SK-N-SH (cell line): ENCODE data around the gene ILK. TPM values are rescaled to one million over a fixed set of nuclear protein-coding genes. Genes with fewer than 3 reads are reported as not detected.

ENCODE experiments used
- CTCF ChIA-PET: fragments of 300-600, 350-600 bp; formaldehyde crosslinking; extraction: SDS; loops from one replicate; lab custom pipeline; 2021; lab: Yijun Ruan, JAX
- POLR2A ChIA-PET: fragments of 350-600 bp; sonication (Branson Sonifier 250); formaldehyde crosslinking; extraction: SDS; loops from one replicate; lab custom pipeline; 2020; ENCODE audit warnings: antibody characterized with exemption, inconsistent platforms; lab: Yijun Ruan, JAX
- DNase-seq: peaks from one replicate; pipeline ENCODE4 v3.0.0; 2012
- H2AFZ ChIP-seq: fragments of 200-600 bp; sonication (generic); 2 replicates; pipeline ENCODE4 v1.8.1; 2016; ENCODE audit warnings: antibody characterized with exemption, mild to moderate bottlenecking, low read depth
- H3F3A ChIP-seq: fragments of 200-600 bp; sonication (generic); replicated peaks from 2 replicates; pipeline ENCODE3; 2016; ENCODE audit warnings: antibody characterized with exemption, mild to moderate bottlenecking; ENCODE audit not compliant: insufficient read depth
- H3K27ac ChIP-seq, 2 experiments: fragments of 200-500 bp in 1 of 2; fragments of 200-600 bp in 1 of 2; sonication (Bioruptor generic) in 1 of 2; sonication (generic), shearing (Covaris generic) in 1 of 2; 2 replicates each; pipeline versions ENCODE4 v1.5.1 to v1.6.1; 2014 to 2016; ENCODE audit warnings: low read depth in 2 of 2, inconsistent platforms in 1 of 2, low read length in 1 of 2, mild to moderate bottlenecking in 1 of 2, mixed read lengths in 1 of 2
- H3K27me3 ChIP-seq: fragments of 200-600 bp; sonication (generic), shearing (Covaris generic); 2 replicates; pipeline ENCODE4 v1.6.1; 2016; ENCODE audit warnings: mixed run types; ENCODE audit not compliant: insufficient read depth
- H3K36me3 ChIP-seq, 2 experiments: fragments of 200-500 bp in 1 of 2; fragments of 200-600 bp in 1 of 2; sonication (Bioruptor generic) in 1 of 2; sonication (generic) in 1 of 2; replicated peaks in 1 of 2; 2 replicates each; pipeline versions ENCODE3 to v1.5.1; 2014 to 2016; ENCODE audit warnings: low read length in 1 of 2, mild to moderate bottlenecking in 1 of 2; ENCODE audit not compliant: insufficient read depth in 2 of 2, control insufficient read depth in 1 of 2
- H3K4me1 ChIP-seq, 2 experiments: fragments of 200-500 bp in 1 of 2; fragments of 200-600 bp in 1 of 2; sonication (Bioruptor generic) in 1 of 2; sonication (generic), shearing (Covaris generic) in 1 of 2; 2 replicates each; pipeline versions ENCODE4 v1.5.1 to v1.6.1; 2014 to 2016; ENCODE audit warnings: low read depth in 1 of 2, low read length in 1 of 2, mixed run types in 1 of 2; ENCODE audit not compliant: insufficient read depth in 2 of 2, control insufficient read depth in 1 of 2
- H3K4me2 ChIP-seq: fragments of 200-600 bp; sonication (generic), shearing (Covaris generic); 2 replicates; pipeline ENCODE4 v1.6.1; 2017; ENCODE audit warnings: mixed run types
- H3K4me3 ChIP-seq, 2 experiments: fragments of 200-500 bp in 1 of 2; fragments of 200-600 bp in 1 of 2; sonication (Bioruptor generic) in 1 of 2; sonication (generic), shearing (Covaris generic) in 1 of 2; 2 replicates each; pipeline versions ENCODE4 v1.5.1 to v1.8.1; 2014 to 2016; ENCODE audit warnings: low read depth in 2 of 2, inconsistent platforms in 1 of 2, low read length in 1 of 2, mild to moderate bottlenecking in 1 of 2, mixed read lengths in 1 of 2, moderate library complexity in 1 of 2
- H3K79me2 ChIP-seq: fragments of 200-600 bp; sonication (generic); 2 replicates; pipeline ENCODE4 v1.8.1; 2017; ENCODE audit warnings: mild to moderate bottlenecking; ENCODE audit not compliant: insufficient read depth
- H3K9ac ChIP-seq: fragments of 200-600 bp; sonication (generic); 2 replicates; pipeline ENCODE4 v1.6.1; 2017; ENCODE audit warnings: mixed run types
- H3K9me2 ChIP-seq: fragments of 200-600 bp; sonication (generic); 2 replicates; pipeline ENCODE4 v1.6.1; 2017; ENCODE audit warnings: mixed run types
- H3K9me3 ChIP-seq: fragments of 200-600 bp; sonication (generic); 2 replicates; pipeline ENCODE4 v1.6.1; 2017; ENCODE audit warnings: mixed run types, mild to moderate bottlenecking, moderate library complexity
- H4K20me1 ChIP-seq: fragments of 200-600 bp; sonication (generic); 2 replicates; pipeline ENCODE4 v1.6.1; 2017; ENCODE audit warnings: mild to moderate bottlenecking, mixed run types; ENCODE audit not compliant: insufficient read depth
- ELF1 ChIP-seq: IDR thresholded peaks from 2 replicates; pipeline ENCODE4 v1.4.0; 2012
- EZH2phosphoT487 ChIP-seq: fragments of 200-600 bp; sonication (generic); IDR thresholded peaks from 2 replicates; pipeline ENCODE4 v1.6.1; 2017; ENCODE audit warnings: low read depth, mixed run types, mild to moderate bottlenecking, antibody characterized with exemption, moderate library complexity, borderline replicate concordance
- FOSL2 ChIP-seq: IDR thresholded peaks from 2 replicates; pipeline ENCODE4 v1.4.0; 2012; ENCODE audit warnings: low read depth, mild to moderate bottlenecking, moderate library complexity, borderline replicate concordance
- FOXJ3 ChIP-seq: sonication (generic); formaldehyde crosslinking; IDR thresholded peaks from 2 replicates; pipeline ENCODE4 v1.5.1; 2020; ENCODE audit warnings: mild to moderate bottlenecking, missing genetic modification reagents
- GABPA ChIP-seq: IDR thresholded peaks from 2 replicates; pipeline ENCODE4 v1.4.0; 2012; ENCODE audit warnings: low read depth, mild to moderate bottlenecking
- JUND ChIP-seq: IDR thresholded peaks from 2 replicates; pipeline ENCODE4 v1.4.0; 2012
- NFIC ChIP-seq: IDR thresholded peaks from 2 replicates; pipeline ENCODE4 v1.4.0; 2012; ENCODE audit warnings: borderline replicate concordance
- POLR2AphosphoS5 ChIP-seq: IDR thresholded peaks from 2 replicates; pipeline ENCODE4 v1.6.1; 2012; ENCODE audit warnings: low read depth, low read length
- RAD21 ChIP-seq: IDR thresholded peaks from 2 replicates; pipeline ENCODE4 v1.6.1; 2012; ENCODE audit warnings: mild to moderate bottlenecking, low read length
- RCOR1 ChIP-seq: fragments of 150-350 bp; IDR thresholded peaks from 2 replicates; pipeline ENCODE4 v1.6.1; 2017; ENCODE audit warnings: antibody characterized with exemption, low read length
- RFX5 ChIP-seq: IDR thresholded peaks from 2 replicates; pipeline ENCODE4 v1.6.1; 2012; ENCODE audit warnings: mild to moderate bottlenecking, improper control_type of control experiment, low read length
- RXRA ChIP-seq: IDR thresholded peaks from 2 replicates; pipeline ENCODE4 v1.4.0; 2012; ENCODE audit warnings: low read depth, mild to moderate bottlenecking, borderline replicate concordance
- SIN3A ChIP-seq: IDR thresholded peaks from 2 replicates; pipeline ENCODE4 v1.6.1; 2012; ENCODE audit warnings: low read depth, mild to moderate bottlenecking, low read length, moderate library complexity, borderline replicate concordance
- SMC3 ChIP-seq: IDR thresholded peaks from 2 replicates; pipeline ENCODE4 v1.6.1; 2012; ENCODE audit warnings: low read depth, low read length, improper control_type of control experiment
- TCF12 ChIP-seq: IDR thresholded peaks from 2 replicates; pipeline ENCODE4 v1.4.0; 2012
- TEAD4 ChIP-seq: IDR thresholded peaks from 2 replicates; pipeline ENCODE4 v1.4.0; 2012; ENCODE audit warnings: mild to moderate bottlenecking, borderline replicate concordance; ENCODE audit not compliant: insufficient read depth
- USF1 ChIP-seq: IDR thresholded peaks from 2 replicates; pipeline ENCODE4 v1.4.0; 2012; ENCODE audit warnings: low read depth, borderline replicate concordance
- WGBS: methylation state at CpG from one replicate; pipeline ENCODE4 v1.1.6; 2017; ENCODE audit warnings: low lambda C conversion rate; 5-methylcytosine and 5-hydroxymethylcytosine counted together
- polyA plus RNA-seq, 3 experiments: library from polyadenylated mRNA; depleted of rRNA; stranded (reverse); fragments of >200 nt; gene quantifications; 2 replicates each; pipeline ENCODE4 v1.2.3, GENCODE V29; 2012
- TF ChIP-seq, protein P1 (sequence below): fragments of 200-600 bp; sonication (generic); IDR thresholded peaks from 2 replicates; pipeline ENCODE4 v1.6.1; 2017; ENCODE audit warnings: antibody characterized with exemption, mild to moderate bottlenecking, moderate library complexity
- TF ChIP-seq, protein P2 (sequence below): IDR thresholded peaks from 2 replicates; pipeline ENCODE4; 2012

The ILK gene
- polyA plus RNA-seq, 1 of the 3 experiments (the other 2 are of a cell fraction) = 241 TPM

- ChIA-PET CTCF (interaction anchor here (0.7 to 1.2 kb wide), 3 partner anchors 14 to 40 kb away, joined by 3 to 4 read pairs (median 3); no protein-coding TSS in a partner anchor), POLR2A (no interaction called here)
- no peak overlapping the region for H2AFZ ChIP-seq
- no peaks in the 10 kb centered on the region for H3K9me2 ChIP-seq
- no peaks in the 10 kb centered on the region for H3K79me2 ChIP-seq
- no peak overlapping the region for H3K4me3 ChIP-seq
- no peak overlapping the region for H3K4me2 ChIP-seq
- H3K9me3 ChIP-seq = no peaks in the 10 kb centered on the region
- WGBS = 93% methylated on average over 16 of the region's 22 CpGs
- DNase-seq = no peak
- no peak overlapping the region for H3K9ac ChIP-seq
- peaks cover 10 to 17% of the 10 kb centered on the region in 2 experiments for H3K4me1 ChIP-seq
- no peak for TF ChIP-seq ELF1
- TF ChIP-seq USF1 = no peak
- TF ChIP-seq RCOR1 = no peak
- TF ChIP-seq RFX5 = no peak
- TF ChIP-seq, protein P1, sequence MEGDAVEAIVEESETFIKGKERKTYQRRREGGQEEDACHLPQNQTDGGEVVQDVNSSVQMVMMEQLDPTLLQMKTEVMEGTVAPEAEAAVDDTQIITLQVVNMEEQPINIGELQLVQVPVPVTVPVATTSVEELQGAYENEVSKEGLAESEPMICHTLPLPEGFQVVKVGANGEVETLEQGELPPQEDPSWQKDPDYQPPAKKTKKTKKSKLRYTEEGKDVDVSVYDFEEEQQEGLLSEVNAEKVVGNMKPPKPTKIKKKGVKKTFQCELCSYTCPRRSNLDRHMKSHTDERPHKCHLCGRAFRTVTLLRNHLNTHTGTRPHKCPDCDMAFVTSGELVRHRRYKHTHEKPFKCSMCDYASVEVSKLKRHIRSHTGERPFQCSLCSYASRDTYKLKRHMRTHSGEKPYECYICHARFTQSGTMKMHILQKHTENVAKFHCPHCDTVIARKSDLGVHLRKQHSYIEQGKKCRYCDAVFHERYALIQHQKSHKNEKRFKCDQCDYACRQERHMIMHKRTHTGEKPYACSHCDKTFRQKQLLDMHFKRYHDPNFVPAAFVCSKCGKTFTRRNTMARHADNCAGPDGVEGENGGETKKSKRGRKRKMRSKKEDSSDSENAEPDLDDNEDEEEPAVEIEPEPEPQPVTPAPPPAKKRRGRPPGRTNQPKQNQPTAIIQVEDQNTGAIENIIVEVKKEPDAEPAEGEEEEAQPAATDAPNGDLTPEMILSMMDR = no peak
- no peak for TF ChIP-seq SIN3A
- TF ChIP-seq GABPA = no peak
- no peak for TF ChIP-seq EZH2phosphoT487
- no peak for TF ChIP-seq RXRA
- no peak for TF ChIP-seq RAD21
- TF ChIP-seq SMC3 = no peak
- H3F3A ChIP-seq = peaks cover 9% of the 10 kb centered on the region
- H3K27me3 ChIP-seq = no peaks in the 10 kb centered on the region
- H4K20me1 ChIP-seq = no peaks in the 10 kb centered on the region; the same call in 1 of the 2 replicates
- H3K27ac ChIP-seq = peak overlapping the region in 1 of 2 experiments; percentile 31; a peak in 2 of 4 replicates
- no peaks in the 10 kb centered on the region for H3K36me3 ChIP-seq
These were observed 32.1 kb upstream of the ILK start for GRCh38 chr11:6571434-6572008.

GRCh38 chr11:6572215-6572614 is 31.4 kb upstream of the ILK start:
- no peak for DNase-seq
- H3K79me2 ChIP-seq = no peaks in the 10 kb centered on the region
- no peak overlapping the region for H3K4me2 ChIP-seq
- peaks cover 17 to 24% of the 10 kb centered on the region in 2 experiments for H3K4me1 ChIP-seq
- no peaks in the 10 kb centered on the region for H3K27me3 ChIP-seq
- H3K9me3 ChIP-seq = no peaks in the 10 kb centered on the region
- no peaks in the 10 kb centered on the region for H3K36me3 ChIP-seq
- CTCF ChIA-PET = interaction anchor here (1.2 kb wide), 1 partner anchor 41 kb away, joined by 4 read pairs; no protein-coding TSS in a partner anchor
- no peak for TF ChIP-seq SIN3A
- peak; percentile 32; the same call in 1 of the 2 replicates for TF ChIP-seq TEAD4
- peak; percentile 80 for TF ChIP-seq NFIC
- no peak for TF ChIP-seq POLR2AphosphoS5
- TF ChIP-seq TCF12 = peak; percentile 43
- no peak for TF ChIP-seq FOXJ3 (CRISPR knock-in tag)
- peak; percentile 60 for TF ChIP-seq JUND
- peak; percentile 86 for TF ChIP-seq FOSL2
- TF ChIP-seq, protein P2, sequence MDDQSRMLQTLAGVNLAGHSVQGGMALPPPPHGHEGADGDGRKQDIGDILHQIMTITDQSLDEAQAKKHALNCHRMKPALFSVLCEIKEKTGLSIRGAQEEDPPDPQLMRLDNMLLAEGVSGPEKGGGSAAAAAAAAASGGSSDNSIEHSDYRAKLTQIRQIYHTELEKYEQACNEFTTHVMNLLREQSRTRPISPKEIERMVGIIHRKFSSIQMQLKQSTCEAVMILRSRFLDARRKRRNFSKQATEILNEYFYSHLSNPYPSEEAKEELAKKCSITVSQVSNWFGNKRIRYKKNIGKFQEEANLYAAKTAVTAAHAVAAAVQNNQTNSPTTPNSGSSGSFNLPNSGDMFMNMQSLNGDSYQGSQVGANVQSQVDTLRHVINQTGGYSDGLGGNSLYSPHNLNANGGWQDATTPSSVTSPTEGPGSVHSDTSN = no peak
- peaks cover 16% of the 10 kb centered on the region for H3F3A ChIP-seq
- 52% methylated on average over 2 of the region's 2 CpGs for WGBS
- H2AFZ ChIP-seq = no peak overlapping the region
- peak overlapping the region in 1 of 2 experiments; percentile 31; a peak in 2 of 4 replicates for H3K27ac ChIP-seq
- H3K9ac ChIP-seq = no peak overlapping the region
- no peak overlapping the region for H3K4me3 ChIP-seq
- H4K20me1 ChIP-seq = no peaks in the 10 kb centered on the region; the same call in 1 of the 2 replicates
- POLR2A ChIA-PET = no interaction called here
- H3K9me2 ChIP-seq = no peaks in the 10 kb centered on the region
